Astrocyte (in vitro differentiated cells and primary cell): ENCODE data around the gene GPR15LG. TPM values are rescaled to one million over a fixed set of nuclear protein-coding genes. Genes with fewer than 3 reads are reported as not detected.

Experiments used
- DNase-seq: peaks from one replicate; pipeline ENCODE4 v3.0.0-alpha.2; 2010; ENCODE audit warnings: low read depth
- FAIRE-seq: peaks from 2 replicates; lab custom pipeline; 2011; peaks lifted over from hg19 to GRCh38; lab: Jason Lieb, UNC
- H2AFZ ChIP-seq: 2 replicates; pipeline ENCODE4 v1.6.0; 2012; ENCODE audit warnings: low read depth, low read length, inconsistent platforms
- H3K27ac ChIP-seq: 2 replicates; pipeline ENCODE4 v1.5.1; 2011; ENCODE audit warnings: low read depth, low read length, inconsistent platforms
- H3K27me3 ChIP-seq: 2 replicates; pipeline ENCODE4 v1.6.0; 2011; ENCODE audit warnings: low read length, inconsistent platforms; ENCODE audit not compliant: insufficient read depth
- H3K36me3 ChIP-seq: 2 replicates; pipeline ENCODE4 v1.5.1; 2011; ENCODE audit warnings: low read length, inconsistent platforms; ENCODE audit not compliant: insufficient read depth
- H3K4me1 ChIP-seq: 2 replicates; pipeline ENCODE4 v1.5.1; 2011; ENCODE audit warnings: low read length, inconsistent platforms; ENCODE audit not compliant: insufficient read depth
- H3K4me2 ChIP-seq: 2 replicates; pipeline ENCODE4 v1.6.0; 2012; ENCODE audit warnings: low read length, inconsistent platforms
- H3K4me3 ChIP-seq: 2 replicates; pipeline ENCODE4 v1.5.1; 2011; ENCODE audit warnings: low read depth, mild to moderate bottlenecking, low read length, inconsistent platforms; ENCODE audit not compliant: insufficient read depth
- H3K79me2 ChIP-seq: 2 replicates; pipeline ENCODE4 v1.6.0; 2012; ENCODE audit warnings: mild to moderate bottlenecking, low read length, inconsistent platforms; ENCODE audit not compliant: insufficient read depth
- H3K9ac ChIP-seq: 2 replicates; pipeline ENCODE4 v1.6.0; 2012; ENCODE audit warnings: mild to moderate bottlenecking, low read length, inconsistent platforms
- H3K9me3 ChIP-seq: 2 replicates; pipeline ENCODE4 v1.5.1; 2012; ENCODE audit warnings: low read depth, mild to moderate bottlenecking, low read length, inconsistent platforms; ENCODE audit not compliant: insufficient read depth
- H4K20me1 ChIP-seq: 2 replicates; pipeline ENCODE4 v1.6.0; 2012; ENCODE audit warnings: low read length, inconsistent platforms; ENCODE audit not compliant: insufficient read depth
- H3K27ac Mint-ChIP-seq: one replicate; pipeline ENCODE4 v1.8.0; 2021; ENCODE audit warnings: mild to moderate bottlenecking, mixed read lengths; ENCODE audit not compliant: unreplicated experiment
- H3K27me3 Mint-ChIP-seq: one replicate; pipeline ENCODE4 v1.8.0; 2021; ENCODE audit warnings: low read depth, mixed read lengths; ENCODE audit not compliant: unreplicated experiment
- H3K36me3 Mint-ChIP-seq: one replicate; pipeline ENCODE4 v1.8.0; 2021; ENCODE audit warnings: low read depth, mixed read lengths; ENCODE audit not compliant: unreplicated experiment
- H3K4me1 Mint-ChIP-seq: one replicate; pipeline ENCODE4 v1.8.0; 2021; ENCODE audit warnings: low read depth, mixed read lengths; ENCODE audit not compliant: unreplicated experiment
- H3K4me3 Mint-ChIP-seq: one replicate; pipeline ENCODE4 v1.8.0; 2021; ENCODE audit warnings: mild to moderate bottlenecking, moderate library complexity, mixed read lengths; ENCODE audit not compliant: unreplicated experiment
- H3K9me3 Mint-ChIP-seq: one replicate; pipeline ENCODE4 v1.8.0; 2021; ENCODE audit warnings: mild to moderate bottlenecking, mixed read lengths; ENCODE audit not compliant: unreplicated experiment
- EZH2 ChIP-seq: IDR thresholded peaks from 2 replicates; pipeline ENCODE4 v1.6.1; 2012; ENCODE audit warnings: mild to moderate bottlenecking, low read length, inconsistent platforms; ENCODE audit not compliant: insufficient read depth
- total RNA-seq: library from RNA; stranded (reverse); gene quantifications from 2 replicates; pipeline ENCODE4 v1.2.1, GENCODE V29; 2021
- TF ChIP-seq, protein P1 (sequence below): IDR thresholded peaks from 2 replicates; pipeline ENCODE4 v1.5.1; 2011; ENCODE audit warnings: low read depth, mild to moderate bottlenecking, inconsistent platforms, low read length, moderate library complexity; ENCODE audit not compliant: insufficient read depth

GPR15LG gene
- total RNA-seq, 1 donor from 2014 or later, result not detected

DNA sequence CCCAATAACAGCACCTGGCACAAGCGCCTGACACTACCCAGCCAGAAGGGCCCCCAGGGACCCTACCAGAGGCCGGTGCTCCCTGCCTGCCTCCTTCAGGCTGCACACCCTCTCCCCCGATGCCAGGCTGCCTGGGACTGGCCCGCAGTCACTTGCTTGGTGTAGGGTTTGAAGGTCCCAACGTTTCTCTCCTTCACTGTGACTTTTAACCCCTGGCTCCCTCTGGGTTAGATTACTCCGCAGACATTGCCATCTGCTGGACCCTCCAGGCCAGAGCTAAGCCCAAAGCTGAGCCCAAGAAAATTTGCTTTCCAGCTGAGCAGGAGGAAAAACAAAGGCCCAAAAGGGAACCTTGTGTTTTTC lies 27.6 kb downstream of the GPR15LG start:
- Histone ChIP-seq H4K20me1 (no peaks in the 10 kb centered on the region), H3K9me3 (no peaks in the 10 kb centered on the region), H2AFZ (no peak overlapping the region), H3K4me1 (no peaks in the 10 kb centered on the region), H3K27ac (no peak overlapping the region), H3K79me2 (no peaks in the 10 kb centered on the region), H3K4me2 (no peak overlapping the region), H3K9ac (no peak overlapping the region), H3K36me3 (no peaks in the 10 kb centered on the region), H3K4me3 (no peak overlapping the region), H3K27me3 (peaks cover 4% of the 10 kb centered on the region)
- no peaks in the 10 kb centered on the region for H3K4me1 Mint-ChIP-seq
- H3K27me3 Mint-ChIP-seq, result peaks cover 49% of the 10 kb centered on the region
- H3K27ac Mint-ChIP-seq, result no peak overlapping the region
- H3K9me3 Mint-ChIP-seq, result no peaks in the 10 kb centered on the region
- H3K4me3 Mint-ChIP-seq, result no peak overlapping the region
- DNase-seq (no peak), FAIRE-seq (no peak)
- TF ChIP-seq, protein P1, sequence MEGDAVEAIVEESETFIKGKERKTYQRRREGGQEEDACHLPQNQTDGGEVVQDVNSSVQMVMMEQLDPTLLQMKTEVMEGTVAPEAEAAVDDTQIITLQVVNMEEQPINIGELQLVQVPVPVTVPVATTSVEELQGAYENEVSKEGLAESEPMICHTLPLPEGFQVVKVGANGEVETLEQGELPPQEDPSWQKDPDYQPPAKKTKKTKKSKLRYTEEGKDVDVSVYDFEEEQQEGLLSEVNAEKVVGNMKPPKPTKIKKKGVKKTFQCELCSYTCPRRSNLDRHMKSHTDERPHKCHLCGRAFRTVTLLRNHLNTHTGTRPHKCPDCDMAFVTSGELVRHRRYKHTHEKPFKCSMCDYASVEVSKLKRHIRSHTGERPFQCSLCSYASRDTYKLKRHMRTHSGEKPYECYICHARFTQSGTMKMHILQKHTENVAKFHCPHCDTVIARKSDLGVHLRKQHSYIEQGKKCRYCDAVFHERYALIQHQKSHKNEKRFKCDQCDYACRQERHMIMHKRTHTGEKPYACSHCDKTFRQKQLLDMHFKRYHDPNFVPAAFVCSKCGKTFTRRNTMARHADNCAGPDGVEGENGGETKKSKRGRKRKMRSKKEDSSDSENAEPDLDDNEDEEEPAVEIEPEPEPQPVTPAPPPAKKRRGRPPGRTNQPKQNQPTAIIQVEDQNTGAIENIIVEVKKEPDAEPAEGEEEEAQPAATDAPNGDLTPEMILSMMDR, result no peak
- no peak for TF ChIP-seq EZH2
- H3K36me3 Mint-ChIP-seq, result peaks cover 3% of the 10 kb centered on the region

DNA sequence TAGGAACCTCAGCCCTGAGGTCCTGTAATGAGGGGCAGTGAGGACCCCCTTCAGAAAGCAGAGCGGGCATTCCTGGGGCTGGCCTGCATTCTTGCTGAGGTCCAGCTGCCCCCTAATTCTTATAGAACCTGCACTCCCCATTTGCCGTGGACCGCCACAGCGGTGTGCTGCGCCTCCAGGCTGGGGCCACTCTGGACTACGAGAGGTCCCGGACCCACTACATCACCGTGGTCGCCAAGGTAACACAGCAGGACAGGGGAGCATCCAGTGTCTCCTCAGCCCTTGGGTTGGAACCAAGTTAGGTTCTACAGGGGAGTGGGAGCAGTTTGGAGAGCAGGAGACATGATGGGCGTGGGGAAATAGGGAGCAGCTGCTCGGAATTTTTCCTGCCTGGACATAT lies 28.1 kb downstream of the GPR15LG start:
- no peaks in the 10 kb centered on the region for H3K4me1 Mint-ChIP-seq
- H4K20me1 ChIP-seq, result no peaks in the 10 kb centered on the region
- no peaks in the 10 kb centered on the region for H3K9me3 Mint-ChIP-seq
- no peaks in the 10 kb centered on the region for H3K9me3 ChIP-seq
- no peak for FAIRE-seq
- no peaks in the 10 kb centered on the region for H3K79me2 ChIP-seq
- H3K4me1 ChIP-seq, result no peaks in the 10 kb centered on the region
- H3K27me3 ChIP-seq, result peaks cover 3% of the 10 kb centered on the region
- no peak overlapping the region for H3K27ac ChIP-seq
- H3K36me3 Mint-ChIP-seq, result no peaks in the 10 kb centered on the region
- no peak overlapping the region for H3K4me2 ChIP-seq
- no peak for TF ChIP-seq EZH2
- TF ChIP-seq, protein P1, result no peak
- no peaks in the 10 kb centered on the region for H3K36me3 ChIP-seq
- H3K9ac ChIP-seq, result no peak overlapping the region
- H3K4me3 ChIP-seq, result no peak overlapping the region
- H2AFZ ChIP-seq, result no peak overlapping the region
- H3K27ac Mint-ChIP-seq, result no peak overlapping the region
- peaks cover 47% of the 10 kb centered on the region for H3K27me3 Mint-ChIP-seq
- H3K4me3 Mint-ChIP-seq, result no peak overlapping the region
- DNase-seq, result no peak

DNA sequence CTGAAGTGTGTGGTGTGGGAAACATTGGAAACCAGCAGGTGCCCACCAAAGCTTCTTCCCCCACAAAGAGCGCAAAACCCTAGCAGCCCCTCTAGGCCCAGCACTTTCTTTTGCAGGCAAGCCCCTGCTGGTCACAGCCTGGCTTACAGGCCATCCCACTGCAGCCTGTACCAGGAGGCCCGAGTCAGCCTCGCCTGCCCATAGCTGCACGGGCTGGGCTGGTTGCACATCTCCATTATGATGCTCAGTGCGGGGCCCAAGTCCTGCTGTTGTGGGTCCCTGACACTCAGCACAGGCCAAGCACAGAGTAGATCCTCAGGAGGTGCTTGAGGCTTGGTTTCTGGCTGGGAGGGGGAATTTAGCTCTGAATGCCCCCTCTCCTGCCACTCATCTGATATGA lies 28.7 kb downstream of the GPR15LG start:
- no peak overlapping the region for H3K27ac Mint-ChIP-seq
- no peaks in the 10 kb centered on the region for H3K9me3 Mint-ChIP-seq
- Histone ChIP-seq H3K4me1 (no peaks in the 10 kb centered on the region), H2AFZ (no peak overlapping the region), H3K79me2 (no peaks in the 10 kb centered on the region), H3K36me3 (no peaks in the 10 kb centered on the region), H3K4me2 (no peak overlapping the region), H3K27ac (no peak overlapping the region), H3K4me3 (no peak overlapping the region), H3K27me3 (peaks cover 4% of the 10 kb centered on the region), H3K9ac (no peak overlapping the region), H4K20me1 (no peaks in the 10 kb centered on the region), H3K9me3 (no peaks in the 10 kb centered on the region)
- H3K4me1 Mint-ChIP-seq, result no peaks in the 10 kb centered on the region
- no peak overlapping the region for H3K4me3 Mint-ChIP-seq
- no peaks in the 10 kb centered on the region for H3K36me3 Mint-ChIP-seq
- TF ChIP-seq, protein P1, result no peak
- TF ChIP-seq EZH2, result no peak
- FAIRE-seq (no peak), DNase-seq (no peak)
- H3K27me3 Mint-ChIP-seq, result peaks cover 47% of the 10 kb centered on the region
